Right renal pelvis (tissue), 4 donors: ENCODE measurements around the gene GBF1. TPM values are rescaled to one million over a fixed set of nuclear protein-coding genes. Genes with fewer than 3 reads are reported as not detected.

ENCODE experiments used
- DNase-seq, 4 donors: peaks; one replicate each; pipeline ENCODE4 v3.0.0-alpha.2; 2013; ENCODE audit warnings: low read depth in 4 of 4, low spot score in 3 of 4, missing footprints in 1 of 4
- polyA plus RNA-seq, 4 donors: library from polyadenylated mRNA; unstranded; fragments of 120-200 nt; gene quantifications; one replicate each; pipeline ENCODE4 v1.2.1, GENCODE V29; 2013; ENCODE audit not compliant: insufficient read length in 4 of 4

The GBF1 gene
- polyA plus RNA-seq, 4 donors = 43.1 to 53.1 (median 46.1) TPM

DNA sequence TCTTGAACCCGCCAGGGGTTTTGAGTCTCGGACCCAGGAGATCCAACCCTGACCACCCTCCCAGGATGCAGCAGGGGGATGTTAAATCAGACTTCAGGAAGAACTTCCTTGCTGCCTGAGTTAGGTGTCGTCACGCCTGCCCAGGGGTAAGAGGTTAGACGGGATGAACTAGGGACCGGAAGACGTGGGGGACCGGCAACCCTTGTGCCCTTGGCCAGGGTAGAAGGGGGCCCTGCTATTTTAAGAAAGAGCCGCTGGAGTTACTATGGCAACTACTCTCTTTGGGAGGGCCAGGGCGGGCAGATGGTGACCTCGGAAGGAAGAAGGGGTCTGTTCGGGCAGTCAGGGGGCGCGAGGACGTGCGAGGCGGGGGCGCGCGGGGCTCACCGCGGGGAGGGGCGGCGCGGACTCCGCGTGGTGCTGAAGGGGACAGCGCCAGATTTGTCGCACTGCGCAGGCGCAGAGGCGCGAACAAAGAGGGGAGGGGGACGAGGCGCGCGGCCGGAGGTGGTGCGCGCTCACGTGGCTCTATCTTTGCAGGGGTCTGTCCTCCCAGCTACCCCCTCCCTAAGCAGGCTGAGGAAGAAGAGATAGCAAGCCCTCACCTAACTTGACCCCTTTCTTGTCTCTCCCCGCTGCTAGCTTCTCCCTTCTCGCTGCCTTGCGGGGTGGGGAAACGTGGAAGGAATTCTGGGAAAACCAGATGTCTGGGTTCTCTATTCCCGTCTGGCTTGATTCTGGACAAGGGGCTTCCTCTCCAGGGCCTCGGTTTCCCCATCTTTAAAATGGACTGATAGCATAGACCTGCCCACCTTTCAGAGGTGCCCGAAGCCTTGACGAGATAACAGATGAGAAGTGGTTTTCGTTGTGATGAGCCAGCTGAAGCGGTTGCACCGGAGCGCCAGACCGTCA lies 174.2 kb downstream of the GBF1 start:
- DNase-seq = no peak

- no peak for DNase-seq
These were observed 174.9 kb downstream of the GBF1 start for GRCh38 chr10:102420181-102420713.

- DNase-seq = peak; percentile 97 to 99 (median 97)
These were observed 175.6 kb downstream of the GBF1 start, which contains the start of gene FBXL15 for GRCh38 chr10:102420714-102421506. FBXL15 (plus strand) TSS chr10:102420836; CDS start chr10:102421130, 294 bp downstream.

DNA sequence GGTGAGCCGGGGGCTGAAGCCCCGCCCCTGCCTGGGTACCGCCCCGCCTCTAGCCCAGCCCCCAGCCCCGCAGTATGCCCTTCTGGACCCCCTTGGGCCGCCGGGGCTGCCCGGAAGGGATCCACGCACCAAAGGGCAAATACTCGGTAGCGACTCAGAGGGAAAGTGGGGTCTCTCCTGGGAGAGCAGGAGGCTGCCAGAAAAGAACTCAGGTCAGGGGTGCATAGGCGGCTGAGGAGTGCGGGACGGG lies 176.1 kb downstream of the GBF1 start:
- no peak for DNase-seq

- no peak for DNase-seq
These were observed 176.6 kb downstream of the GBF1 start for GRCh38 chr10:102421757-102422512.

DNA sequence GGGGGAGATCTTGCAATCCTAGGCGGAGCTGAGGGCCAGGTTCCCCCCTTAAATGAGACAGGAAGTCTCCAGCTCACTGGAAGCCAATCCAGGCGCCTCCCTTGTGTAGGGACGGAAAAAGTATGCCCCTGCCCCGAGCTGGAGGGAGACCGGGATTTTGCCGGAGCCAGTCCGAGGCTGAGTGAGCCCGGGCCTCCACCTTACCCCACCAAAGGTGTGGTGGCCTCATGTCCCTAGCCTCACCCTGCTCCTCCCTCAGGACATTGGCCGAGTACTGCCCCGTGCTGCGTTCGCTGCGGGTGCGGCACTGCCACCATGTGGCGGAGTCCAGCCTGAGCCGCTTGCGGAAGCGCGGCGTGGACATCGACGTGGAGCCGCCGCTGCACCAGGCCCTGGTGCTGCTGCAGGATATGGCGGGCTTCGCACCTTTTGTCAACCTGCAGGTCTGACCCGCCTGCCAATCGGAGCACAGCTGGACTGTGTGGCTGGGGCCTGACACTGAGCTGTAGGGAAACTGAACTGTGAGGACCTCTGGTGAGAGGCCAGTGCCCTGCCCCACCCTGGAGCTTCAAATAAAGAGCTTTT lies 177.3 kb downstream of the GBF1 start:
- no peak for DNase-seq

- no peak for DNase-seq
These were observed 178.1 kb downstream of the GBF1 start for GRCh38 chr10:102423372-102423968.

GRCh38 chr10:102424145-102424544 lies 178.8 kb downstream of the GBF1 start:
- DNase-seq = no peak

DNA sequence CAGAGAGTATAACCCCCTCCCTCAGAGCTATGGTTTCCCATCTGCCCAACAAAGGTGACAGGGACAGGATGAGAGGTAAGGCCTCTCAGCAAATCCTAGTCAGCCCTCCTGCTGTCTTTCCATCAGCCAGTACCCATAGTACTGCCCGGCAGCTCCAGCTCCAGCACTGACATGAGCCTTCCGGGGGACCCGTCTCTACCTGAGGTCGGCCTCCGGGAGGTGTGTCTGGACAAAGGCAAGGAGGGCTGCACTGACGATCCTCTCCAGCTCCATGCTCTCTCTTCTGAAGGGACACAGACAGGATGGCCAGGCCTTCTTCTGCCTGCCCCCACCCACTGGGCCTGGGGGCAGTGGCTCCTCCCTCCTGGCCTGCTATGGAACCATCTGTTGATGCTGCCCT lies 179.6 kb downstream of the GBF1 start:
- no peak for DNase-seq

DNA sequence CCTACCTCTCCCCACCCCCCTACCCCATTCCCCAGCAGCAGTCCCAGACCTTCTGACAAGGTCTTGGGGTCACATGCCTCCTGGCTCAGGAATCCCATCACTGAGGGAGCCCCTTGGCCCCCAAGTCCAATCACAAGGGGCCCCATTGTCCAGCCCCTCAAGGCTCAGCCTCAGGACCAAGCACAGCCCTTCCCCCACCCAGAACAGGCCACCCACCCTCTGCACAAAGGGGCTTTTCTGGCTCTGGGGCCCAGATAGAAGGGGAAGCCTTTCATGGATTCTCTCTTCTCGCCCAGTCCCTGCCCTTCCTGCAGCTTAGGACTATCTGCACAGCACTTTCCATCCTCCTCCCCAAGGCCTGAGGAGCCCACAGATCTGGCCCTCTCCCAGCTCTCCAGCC lies 180.1 kb downstream of the GBF1 start:
- no peak for DNase-seq

- DNase-seq = no peak
These were observed 181.5 kb downstream of the GBF1 start for GRCh38 chr10:102426803-102427287.

DNA sequence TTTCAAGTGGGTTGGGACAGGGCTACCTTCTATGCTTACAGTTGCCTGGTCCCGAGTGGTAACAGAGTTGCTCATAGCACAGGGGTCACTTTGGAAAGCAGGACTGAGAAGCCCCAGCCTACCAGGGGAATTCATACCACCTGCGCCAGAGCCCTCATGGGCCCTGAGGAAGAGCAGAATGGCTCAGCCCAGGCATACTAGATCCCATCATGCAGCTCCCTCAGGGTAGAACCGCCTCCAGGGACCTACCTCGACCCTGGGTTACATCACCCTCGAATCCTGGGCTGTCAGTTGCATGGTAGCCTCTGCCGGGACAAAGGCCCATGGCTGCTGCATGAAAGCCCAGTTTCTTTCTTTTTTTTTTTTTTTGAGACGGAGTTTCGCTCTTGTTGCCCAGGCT lies 184.1 kb downstream of the GBF1 start:
- DNase-seq = no peak

- no peak for DNase-seq
These were observed 186.3 kb downstream of the GBF1 start for GRCh38 chr10:102431452-102432124.

Other genes with a start within 250 kb of the GBF1 start
- 10 to 100 TPM; 18.9 to 23.9 (median 21.6) TPM for gene ARMH3, start 189.4 kb upstream of the GBF1 start, polyA plus RNA-seq
- 10 to 100 TPM; 11.1 to 15.6 (median 12.9) TPM for gene HPS6, start 180.2 kb upstream of the GBF1 start, polyA plus RNA-seq
- gene LDB1, start 125.2 kb upstream of the GBF1 start, polyA plus RNA-seq = 100 to 1,000 TPM; 114 to 117 (median 115) TPM
- gene PPRC1, start 112.5 kb upstream of the GBF1 start, polyA plus RNA-seq = 10 to 100 TPM; 27.9 to 36.5 (median 31.7) TPM
- 100 to 1,000 TPM in 2 of 4 donors, 10 to 100 TPM in 2; 92.7 to 105 (median 97.3) TPM for gene NOLC1, start 93.1 kb upstream of the GBF1 start, polyA plus RNA-seq
- gene ELOVL3, start 19.2 kb upstream of the GBF1 start, polyA plus RNA-seq = 1 to 10 TPM; 2.1 to 3.4 (median 2.5) TPM
- gene PITX3, start 4.0 kb upstream of the GBF1 start, polyA plus RNA-seq = 1 to 10 TPM in 2 of 4 donors, under 1 TPM in 2; 0.43 to 1.5 (median 0.94) TPM
- 10 to 100 TPM; 17.6 to 24.7 (median 18.7) TPM for gene NFKB2, start 150.2 kb downstream of the GBF1 start, polyA plus RNA-seq
- 10 to 100 TPM in 1 of 4 donors, 1 to 10 TPM in 3; 7.3 to 13.6 (median 9.3) TPM for gene PSD, start 173.3 kb downstream of the GBF1 start, polyA plus RNA-seq
- gene FBXL15, start 175.3 kb downstream of the GBF1 start, polyA plus RNA-seq = 10 to 100 TPM in 1 of 4 donors, 1 to 10 TPM in 3; 6.3 to 17.2 (median 7.1) TPM
- gene CUEDC2, start 187.0 kb downstream of the GBF1 start, polyA plus RNA-seq = 100 to 1,000 TPM in 1 of 4 donors, 10 to 100 TPM in 3; 78.0 to 101 (median 83.2) TPM
- 1 to 10 TPM in 2 of 4 donors, under 1 TPM in 2; 0.58 to 1.3 (median 0.83) TPM for gene C10orf95, start 206.0 kb downstream of the GBF1 start, polyA plus RNA-seq